VCaP (cell line): ENCODE measurements around the gene PRDM2.
A peak's percentile ranks its signal among the peaks of the same experiment; 100 is the strongest.

Experiments
- H3K27ac ChIP-seq: fragments of 450-650 bp; 2 replicates; pipeline ENCODE4 v1.5.1; 2017
- TF ChIP-seq, protein P1 (sequence below): fragments of 450-650 bp; conservative IDR thresholded peaks from 2 replicates; pipeline ENCODE4 v1.5.1; 2017; ENCODE audit warnings: mild to moderate bottlenecking, moderate library complexity

Gene PRDM2

DNA sequence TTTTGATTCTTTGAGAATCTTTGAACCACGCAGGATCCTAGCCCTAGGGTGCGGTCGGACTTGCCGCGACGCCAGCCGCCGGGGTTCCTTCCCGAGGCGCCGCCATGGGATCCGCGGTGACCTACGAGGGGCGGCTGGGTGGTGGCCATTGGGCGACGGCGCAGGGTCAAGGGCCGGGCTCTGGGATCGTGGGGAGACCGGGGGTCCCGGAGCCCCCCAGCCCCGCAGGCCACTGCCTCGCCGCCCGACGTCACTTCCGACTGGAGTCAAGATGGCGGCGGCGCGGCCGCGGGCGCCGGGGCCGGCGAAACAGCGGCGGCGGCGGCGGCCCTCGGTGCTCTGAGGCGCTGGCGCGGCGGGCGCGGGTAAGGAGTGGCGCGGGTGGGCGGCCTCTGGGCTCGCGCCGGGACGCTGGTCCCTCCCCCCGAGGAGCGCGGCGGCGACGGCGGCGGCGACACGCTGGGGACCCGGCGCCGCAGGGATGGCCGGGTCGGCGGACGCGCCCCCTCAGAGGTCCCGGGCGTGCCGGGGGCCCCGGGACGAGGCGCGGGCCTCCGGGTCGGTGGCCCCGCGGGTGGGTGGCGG is at the start of gene PRDM2:
Gene PRDM2, plus strand, starts transcription at position 253 of the 585 bp plus-strand sequence. CDS start 15,418 bp downstream, outside the sequence.
- TF ChIP-seq, protein P1, sequence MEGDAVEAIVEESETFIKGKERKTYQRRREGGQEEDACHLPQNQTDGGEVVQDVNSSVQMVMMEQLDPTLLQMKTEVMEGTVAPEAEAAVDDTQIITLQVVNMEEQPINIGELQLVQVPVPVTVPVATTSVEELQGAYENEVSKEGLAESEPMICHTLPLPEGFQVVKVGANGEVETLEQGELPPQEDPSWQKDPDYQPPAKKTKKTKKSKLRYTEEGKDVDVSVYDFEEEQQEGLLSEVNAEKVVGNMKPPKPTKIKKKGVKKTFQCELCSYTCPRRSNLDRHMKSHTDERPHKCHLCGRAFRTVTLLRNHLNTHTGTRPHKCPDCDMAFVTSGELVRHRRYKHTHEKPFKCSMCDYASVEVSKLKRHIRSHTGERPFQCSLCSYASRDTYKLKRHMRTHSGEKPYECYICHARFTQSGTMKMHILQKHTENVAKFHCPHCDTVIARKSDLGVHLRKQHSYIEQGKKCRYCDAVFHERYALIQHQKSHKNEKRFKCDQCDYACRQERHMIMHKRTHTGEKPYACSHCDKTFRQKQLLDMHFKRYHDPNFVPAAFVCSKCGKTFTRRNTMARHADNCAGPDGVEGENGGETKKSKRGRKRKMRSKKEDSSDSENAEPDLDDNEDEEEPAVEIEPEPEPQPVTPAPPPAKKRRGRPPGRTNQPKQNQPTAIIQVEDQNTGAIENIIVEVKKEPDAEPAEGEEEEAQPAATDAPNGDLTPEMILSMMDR, result no peak
- H3K27ac ChIP-seq, result peak within 1 kb of the TSS; percentile 81

- no peak overlapping the region for H3K27ac ChIP-seq
These were observed 48.7 kb upstream of the PRDM2 start for GRCh38 chr1:13651279-13651678.

DNA sequence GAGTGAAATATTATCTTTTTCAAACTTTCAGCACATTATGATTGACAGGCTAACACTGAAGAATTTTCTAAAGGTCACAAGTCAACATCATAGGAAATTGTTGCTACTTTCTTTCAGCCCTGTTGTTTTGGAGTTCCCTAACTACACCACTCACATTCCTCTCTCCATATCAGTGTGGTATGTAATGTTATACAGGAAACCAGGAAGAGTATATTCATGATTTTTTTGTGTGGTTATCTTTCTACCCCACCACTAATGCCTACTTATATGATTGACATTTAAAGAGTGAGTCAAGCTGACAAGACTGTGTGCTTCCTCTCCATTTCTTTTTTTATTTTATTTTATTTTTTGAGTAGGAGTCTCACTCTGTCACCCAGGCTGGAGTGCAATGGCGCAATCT is 47.8 kb upstream of the PRDM2 start:
- no peak overlapping the region for H3K27ac ChIP-seq
- TF ChIP-seq, protein P1, result no peak

More at GRCh38 chr1:13651279-13651678, 48.7 kb upstream of the PRDM2 start:
- TF ChIP-seq, protein P1, result no peak

DNA sequence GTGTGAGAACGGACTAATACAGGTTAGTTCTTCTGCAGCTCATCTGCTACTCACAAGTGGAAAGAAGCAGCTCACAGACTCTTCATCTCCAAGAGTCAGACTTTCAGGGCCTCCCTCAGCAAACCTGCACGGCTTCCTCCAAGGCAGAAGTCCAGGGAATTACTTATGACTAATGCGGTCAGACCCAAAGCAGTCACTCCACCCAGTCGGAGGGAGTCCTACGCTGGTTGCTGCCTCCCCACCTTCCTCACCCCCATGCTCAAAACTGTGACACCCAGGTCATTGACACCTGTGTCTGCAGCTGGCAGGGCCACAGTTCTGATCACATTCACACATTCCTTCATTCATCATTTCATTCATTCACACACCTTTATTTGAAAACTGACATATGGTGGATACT is 38.4 kb upstream of the PRDM2 start:
- H3K27ac ChIP-seq, result no peak overlapping the region
- TF ChIP-seq, protein P1, result no peak

DNA sequence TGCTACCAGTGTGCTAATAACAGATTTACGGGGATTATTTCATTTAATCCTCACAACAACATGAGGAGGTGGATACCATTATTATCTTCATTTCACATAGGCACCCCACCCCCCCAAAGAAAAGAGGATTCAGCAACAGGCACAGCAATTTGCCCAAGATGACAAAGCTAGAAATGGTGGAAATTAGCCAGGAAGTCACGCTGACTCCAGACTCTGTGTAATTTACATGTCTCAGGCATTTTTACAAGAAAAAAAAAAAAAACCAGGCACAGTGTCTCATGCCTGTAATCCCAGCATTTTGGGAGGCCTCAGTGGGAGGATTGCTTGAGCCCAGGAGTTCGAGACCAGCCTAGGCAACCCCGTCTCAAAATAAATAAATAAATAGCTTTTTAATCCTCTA is 37.5 kb upstream of the PRDM2 start:
- TF ChIP-seq, protein P1, result no peak
- 0 out of 2 replicates have a peak overlapping the region, but pooled peaks have one; percentile 3 for H3K27ac ChIP-seq

DNA sequence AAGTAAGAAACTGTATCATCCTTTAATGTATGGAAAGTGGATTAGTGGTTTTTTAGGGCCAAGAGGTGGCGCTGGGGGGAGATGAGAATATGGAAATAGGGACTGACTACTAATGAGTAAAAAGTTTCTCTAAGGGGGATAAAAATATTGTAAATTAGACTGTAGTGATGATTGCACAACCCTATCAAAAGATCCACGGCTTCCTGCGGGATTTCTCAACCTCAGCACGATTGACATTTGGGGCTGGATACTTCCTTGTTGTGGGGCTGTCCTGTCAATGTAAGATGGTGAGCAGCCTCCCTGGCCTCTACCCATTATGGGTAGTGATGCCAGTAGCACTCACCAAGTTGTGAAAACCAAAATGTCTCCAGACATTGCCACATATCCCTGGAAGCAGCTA is 36.0 kb upstream of the PRDM2 start:
- TF ChIP-seq, protein P1, result no peak
- H3K27ac ChIP-seq, result no peak overlapping the region

- no peak overlapping the region for H3K27ac ChIP-seq
- TF ChIP-seq, protein P1, result no peak
These were observed 35.5 kb upstream of the PRDM2 start for GRCh38 chr1:13664451-13664850.
